Activated CD4-positive, alpha-beta T cell treated with anti-CD3 and anti-CD28 coated beads for 48 hours (primary cell): ENCODE results near the gene ZAR1L.

Experiments
- DNase-seq: peaks from one replicate; pipeline ENCODE4 v3.0.0-alpha.2; 2020

Gene ZAR1L

GRCh38 chr13:32300920-32301319 lies 14.2 kb downstream of the ZAR1L start:
- DNase-seq, result peak; percentile 25

GRCh38 chr13:32300406-32300805 lies 14.8 kb downstream of the ZAR1L start:
- DNase-seq, result no peak

GRCh38 chr13:32299893-32300292 lies 15.3 kb downstream of the ZAR1L start:
- DNase-seq, result no peak

- no peak for DNase-seq
Observed at GRCh38 chr13:32298695-32299094, 16.5 kb downstream of the ZAR1L start.

- DNase-seq, result no peak
Observed at GRCh38 chr13:32297206-32297605, 18.0 kb downstream of the ZAR1L start.

GRCh38 chr13:32285633-32285965 lies 29.6 kb downstream of the ZAR1L start:
- DNase-seq, result no peak

GRCh38 chr13:32284927-32285632 lies 30.1 kb downstream of the ZAR1L start:
- no peak for DNase-seq

GRCh38 chr13:32282096-32282711 lies 33.0 kb downstream of the ZAR1L start:
- DNase-seq, result no peak

GRCh38 chr13:32281096-32281495 lies 34.1 kb downstream of the ZAR1L start:
- DNase-seq, result no peak

GRCh38 chr13:32278426-32278825 lies 36.7 kb downstream of the ZAR1L start:
- no peak for DNase-seq

GRCh38 chr13:32277839-32278238 lies 37.3 kb downstream of the ZAR1L start:
- no peak for DNase-seq

- DNase-seq, result peak; percentile 11
Observed at GRCh38 chr13:32272021-32272683, 43.0 kb downstream of the ZAR1L start.

- DNase-seq, result peak; percentile 66
Observed at GRCh38 chr13:32267836-32268439, 47.2 kb downstream of the ZAR1L start.

- DNase-seq, result no peak
Observed at GRCh38 chr13:32266130-32266529, 49.0 kb downstream of the ZAR1L start.

- no peak for DNase-seq
Observed at GRCh38 chr13:32265726-32266125, 49.4 kb downstream of the ZAR1L start.

- DNase-seq, result no peak
Observed at GRCh38 chr13:32264407-32264806, 50.8 kb downstream of the ZAR1L start.

GRCh38 chr13:32262619-32263018 lies 52.5 kb downstream of the ZAR1L start:
- no peak for DNase-seq

- DNase-seq, result no peak
Observed at GRCh38 chr13:32262165-32262564, 53.0 kb downstream of the ZAR1L start.

- DNase-seq, result no peak
Observed at GRCh38 chr13:32261567-32261966, 53.6 kb downstream of the ZAR1L start.

- DNase-seq, result no peak
Observed at GRCh38 chr13:32259116-32259515, 56.0 kb downstream of the ZAR1L start.

GRCh38 chr13:32257649-32258048 lies 57.5 kb downstream of the ZAR1L start:
- no peak for DNase-seq

- DNase-seq, result no peak
Observed at GRCh38 chr13:32256243-32256642, 58.9 kb downstream of the ZAR1L start.

GRCh38 chr13:32255724-32256109 lies 59.4 kb downstream of the ZAR1L start:
- no peak for DNase-seq
